NCI-H2029 (cell line): Measurements from ENCODE around the gene CNTN1.

Experiments used
- DNase-seq: peaks from one replicate; lab custom pipeline; 2025; lab: John Stamatoyannopoulos, UW

The CNTN1 gene

GRCh38 chr12:40691913-40692764 lies at the start of gene CNTN1:
CNTN1 (plus strand) TSS chr12:40692439.
- DNase-seq: no peak

DNA sequence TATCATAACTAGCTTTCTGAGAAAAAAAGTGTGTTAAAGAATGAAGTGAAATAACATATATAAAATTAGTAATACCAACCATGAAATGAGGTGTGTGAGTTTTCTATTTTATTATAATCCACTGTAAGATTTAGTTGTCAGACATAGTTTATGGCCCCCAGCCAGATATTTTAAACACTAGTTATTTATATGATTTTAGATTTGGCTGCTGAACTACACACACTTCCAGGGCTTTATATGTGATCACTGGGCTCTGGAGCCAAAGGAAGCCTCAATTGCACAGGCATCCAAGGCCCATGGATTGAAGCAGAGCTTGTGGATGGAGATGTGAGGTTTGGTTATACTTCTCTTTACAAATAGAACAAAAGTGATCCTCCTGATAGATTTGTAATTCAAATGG lies 48.7 kb upstream of the CNTN1 start:
- no peak for DNase-seq

DNA sequence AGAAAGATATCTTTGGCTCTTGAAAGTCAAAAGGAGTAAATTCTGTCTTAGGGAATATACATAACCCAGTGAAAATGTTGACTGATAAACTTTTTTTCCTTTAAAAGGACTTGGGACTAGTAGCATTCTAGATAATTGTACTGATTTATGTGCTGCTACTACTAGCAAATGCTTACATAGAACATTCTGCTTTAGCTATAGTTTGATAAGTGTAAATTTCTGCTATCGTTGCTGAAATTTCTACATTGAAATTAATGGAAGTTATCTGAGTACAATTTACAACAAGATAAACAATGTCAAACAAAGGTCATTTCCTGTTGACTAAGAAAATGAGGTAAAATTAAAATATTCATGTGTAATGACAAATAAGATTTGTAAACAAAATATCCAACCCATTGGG lies 48.3 kb upstream of the CNTN1 start:
- DNase-seq: no peak

DNA sequence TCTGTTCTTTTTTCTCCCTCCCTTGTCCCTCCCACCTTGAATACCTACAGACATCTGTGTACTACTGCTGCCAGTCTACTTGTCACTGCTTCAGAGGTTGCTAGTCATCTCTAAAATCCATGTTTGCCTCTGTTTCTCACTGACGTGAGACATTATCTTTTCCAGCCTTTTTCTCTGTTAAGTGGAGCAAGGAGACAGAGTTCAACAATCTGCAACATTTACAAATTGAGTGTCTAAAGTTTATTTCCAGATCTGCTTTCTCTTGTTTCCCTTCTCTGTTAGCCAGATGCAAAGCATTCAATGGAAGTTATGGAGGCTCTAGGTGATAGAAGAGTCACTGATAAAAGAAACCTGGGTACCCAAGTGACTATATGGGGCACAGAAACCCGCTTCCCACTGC lies 47.5 kb upstream of the CNTN1 start:
- DNase-seq: no peak

GRCh38 chr12:40645361-40645760 lies 46.9 kb upstream of the CNTN1 start:
- DNase-seq: no peak

- DNase-seq: no peak
Measured at GRCh38 chr12:40646456-40646855, 45.8 kb upstream of the CNTN1 start.

DNA sequence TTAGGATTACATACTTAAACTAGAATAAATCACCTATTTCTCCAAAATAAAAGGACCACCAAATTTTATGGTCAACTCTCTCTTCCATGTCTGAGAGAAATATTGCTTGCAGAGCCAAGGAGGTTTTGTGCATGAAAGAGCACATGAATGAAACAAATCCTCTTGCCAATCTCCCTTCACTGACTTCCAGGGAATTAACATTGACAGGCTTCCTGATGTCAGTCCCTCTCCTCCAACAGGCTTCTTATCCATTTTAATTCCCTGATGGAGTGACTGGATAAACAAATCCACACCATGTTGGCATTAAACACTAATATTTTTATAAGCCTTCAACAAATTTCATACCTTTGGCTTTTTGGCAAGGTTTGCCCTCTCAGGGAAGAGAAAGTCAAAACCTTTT lies 45.3 kb upstream of the CNTN1 start:
- DNase-seq: no peak

DNA sequence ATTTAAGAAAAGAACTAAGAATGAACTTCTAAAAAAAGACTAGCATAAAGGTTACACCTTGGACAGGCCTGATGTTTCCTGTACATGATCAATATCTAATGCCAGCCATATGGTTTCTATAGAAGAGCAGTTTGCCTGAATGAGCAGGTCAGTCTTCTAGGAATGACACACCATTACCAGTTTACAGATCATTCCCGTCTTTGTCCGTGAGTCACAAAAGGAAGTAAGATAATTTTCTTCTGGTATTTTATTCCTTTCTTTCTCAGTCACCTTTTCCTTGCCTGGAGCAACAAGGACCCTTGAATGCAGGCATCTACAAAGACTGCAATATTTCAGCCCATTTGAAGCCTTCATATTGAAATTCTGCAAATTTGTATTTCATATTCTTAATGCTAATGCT lies 44.6 kb upstream of the CNTN1 start:
- no peak for DNase-seq

GRCh38 chr12:40648519-40648918 lies 43.7 kb upstream of the CNTN1 start:
- DNase-seq: no peak

GRCh38 chr12:40650038-40650704 lies 42.1 kb upstream of the CNTN1 start:
- no peak for DNase-seq

DNA sequence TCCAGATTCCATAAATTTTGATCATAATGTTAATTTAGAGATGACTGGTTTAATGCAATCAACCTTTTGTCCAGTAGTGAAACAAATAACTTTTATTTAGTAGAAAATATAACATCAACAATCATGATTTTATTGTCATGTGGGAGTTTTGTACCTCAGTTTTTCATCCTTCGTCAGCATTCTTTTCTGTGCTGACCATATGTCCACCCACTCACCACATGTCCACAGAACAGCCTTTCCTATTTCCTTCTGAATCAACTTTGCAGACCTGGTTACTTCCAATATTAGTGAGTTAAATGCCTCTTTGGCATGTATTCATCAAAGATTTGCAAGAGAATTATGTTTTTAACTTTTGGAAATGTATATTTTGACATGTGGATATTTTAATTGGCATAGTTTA lies 36.8 kb upstream of the CNTN1 start:
- DNase-seq: no peak

- no peak for DNase-seq
Measured at GRCh38 chr12:40662366-40662765, 29.9 kb upstream of the CNTN1 start.

- DNase-seq: no peak
Measured at GRCh38 chr12:40663781-40664180, 28.5 kb upstream of the CNTN1 start.

DNA sequence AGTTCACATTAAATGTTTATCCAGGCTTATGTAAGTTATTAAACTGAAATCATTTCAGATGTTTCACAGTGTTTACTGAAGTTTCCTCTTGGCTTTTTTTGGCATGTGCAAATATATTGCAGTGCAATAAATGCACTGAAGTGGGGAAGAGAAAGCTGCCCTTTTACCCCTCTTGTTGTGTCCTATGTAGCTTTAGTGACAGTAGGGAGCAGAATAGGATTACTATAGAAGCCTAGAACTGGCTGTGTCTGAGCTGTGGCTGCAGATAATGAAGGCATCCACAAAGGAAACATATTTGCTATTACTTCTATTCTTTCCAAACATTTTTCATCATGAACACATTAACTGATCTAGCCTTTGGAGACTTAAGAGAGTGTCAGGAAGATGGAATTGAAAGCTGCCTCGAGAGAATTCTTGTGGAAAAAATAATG lies 24.1 kb upstream of the CNTN1 start:
- no peak for DNase-seq

DNA sequence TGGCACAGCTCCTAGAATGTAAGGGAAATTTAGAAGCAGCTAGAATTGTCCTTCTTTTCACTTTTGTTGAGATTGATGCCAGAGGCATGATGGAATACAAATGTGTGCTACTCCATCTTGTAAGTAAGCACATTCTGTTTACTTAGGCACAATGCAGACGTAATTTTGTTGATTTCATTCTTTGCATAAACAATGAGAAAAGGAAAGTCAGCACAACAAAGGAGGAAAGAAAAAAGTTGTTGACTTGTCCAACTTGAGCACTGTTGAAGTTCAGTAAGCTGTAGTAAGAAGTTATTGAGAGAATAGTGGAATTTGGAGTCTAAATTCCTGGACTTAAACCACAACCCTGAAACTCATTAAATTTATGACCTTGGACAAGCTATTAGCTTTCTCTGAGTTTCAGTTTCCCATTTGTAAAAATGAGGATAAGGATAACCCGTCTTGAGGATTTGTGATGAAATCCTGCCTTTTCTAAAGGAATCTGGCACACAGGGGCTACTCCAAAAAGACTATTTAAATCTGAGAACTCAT lies 19.4 kb upstream of the CNTN1 start:
- no peak for DNase-seq

DNA sequence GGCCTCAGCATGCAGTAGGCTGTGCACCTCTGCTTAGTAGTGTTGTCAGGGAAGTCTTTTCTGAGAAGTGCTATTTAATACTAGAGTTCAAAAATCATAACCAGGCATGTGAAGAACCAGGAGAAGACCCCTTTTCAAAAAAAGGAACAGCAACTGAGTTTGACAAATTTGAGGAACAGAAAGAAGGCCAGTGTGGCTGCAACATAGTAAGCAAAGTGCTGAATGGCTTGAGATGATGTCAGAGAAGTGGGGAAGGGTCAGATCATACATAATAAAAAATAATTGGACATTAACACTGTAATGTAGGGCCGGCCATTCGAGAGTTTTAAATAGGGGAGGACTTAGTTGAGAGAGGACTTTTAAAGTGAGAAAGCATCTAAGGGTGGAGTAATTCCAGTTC lies 11.1 kb upstream of the CNTN1 start:
- no peak for DNase-seq

- no peak for DNase-seq
Measured at GRCh38 chr12:40684986-40685385, 7.3 kb upstream of the CNTN1 start.

GRCh38 chr12:40688085-40688725 lies 4.0 kb upstream of the CNTN1 start:
- DNase-seq: no peak

DNA sequence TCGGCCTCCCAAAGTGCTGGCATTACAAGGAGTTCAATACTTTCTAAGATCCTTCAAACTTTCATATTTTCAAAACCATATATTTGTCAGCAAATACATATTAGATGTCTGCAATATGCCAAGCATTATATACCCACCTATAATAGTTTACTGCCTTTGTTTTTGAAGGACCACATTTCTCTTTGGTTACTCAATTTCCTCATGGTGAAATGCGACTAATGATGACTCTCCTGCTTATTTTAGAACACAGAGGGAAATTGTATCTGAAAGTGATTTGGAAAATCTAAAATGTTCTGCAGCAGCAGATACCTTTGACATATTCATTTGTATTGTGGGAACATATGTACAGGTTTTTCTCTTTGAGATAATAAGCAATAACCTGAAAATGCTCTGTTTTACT lies 2.7 kb upstream of the CNTN1 start:
- DNase-seq: no peak

DNA sequence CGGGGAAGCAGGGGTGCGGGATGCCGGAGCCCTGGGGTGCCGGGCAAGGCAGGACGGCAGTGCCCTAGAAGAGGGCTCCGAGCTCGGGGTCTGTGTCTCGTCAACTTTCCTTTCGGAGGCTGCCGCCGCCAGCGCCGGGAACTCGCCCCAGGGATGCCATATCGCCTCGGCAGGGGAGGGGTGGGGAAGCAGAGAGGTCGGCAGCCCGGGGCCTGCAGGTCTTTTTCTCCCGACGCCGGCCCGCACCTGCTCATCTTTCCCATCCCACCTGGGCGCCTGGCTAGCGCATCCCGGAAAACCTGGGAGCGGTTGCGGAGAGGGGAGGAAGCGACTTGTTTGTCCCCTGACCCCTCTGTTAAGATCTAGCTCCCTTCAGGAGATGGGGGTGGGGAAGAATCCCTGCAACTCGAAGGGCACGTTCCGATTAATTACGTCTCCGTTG lies 547 bp downstream of the CNTN1 start:
- DNase-seq: no peak

- DNase-seq: no peak
Measured at GRCh38 chr12:40693207-40693821, 1.1 kb downstream of the CNTN1 start.

DNA sequence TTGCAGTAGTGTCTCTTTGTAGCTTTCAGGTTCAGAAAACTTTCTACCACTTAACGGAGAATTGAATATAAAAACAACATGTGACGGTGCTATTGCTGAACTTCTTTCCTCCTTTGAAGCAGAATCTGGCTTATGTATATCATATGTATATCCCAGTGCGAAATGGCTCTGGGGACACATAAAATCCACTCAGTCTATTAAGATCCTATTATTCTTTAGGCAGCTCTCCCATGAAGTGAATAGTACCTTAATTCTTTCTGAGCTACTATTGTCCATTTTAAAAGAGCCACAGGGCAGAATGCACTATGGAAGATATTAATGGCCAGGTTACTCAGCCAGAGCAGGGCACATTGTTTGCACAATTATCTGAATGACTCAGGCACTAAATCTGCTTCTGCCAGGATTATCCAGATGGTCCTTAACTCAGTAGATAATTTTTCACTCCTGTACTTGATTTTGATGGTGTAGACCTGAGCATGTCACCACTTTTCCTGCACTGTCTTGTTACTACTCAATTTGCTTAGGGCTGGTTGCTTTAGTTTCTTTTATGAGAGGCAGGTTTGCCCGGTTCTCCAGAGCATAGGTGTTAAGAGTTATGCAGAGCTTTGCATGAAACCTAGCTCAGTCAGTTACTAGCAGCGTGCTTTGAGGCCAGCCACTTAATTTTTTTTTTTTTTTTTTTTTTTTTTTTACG lies 5.5 kb downstream of the CNTN1 start:
- DNase-seq: no peak
